HEK293 (cell line): ENCODE measurements around the gene TMEM212.

Source experiments
- CTCF ChIA-PET: fragments of 350-600 bp; formaldehyde crosslinking; extraction: SDS; loops from one replicate; lab custom pipeline; 2021; ENCODE audit warnings: antibody characterized with exemption; lab: Yijun Ruan, JAX
- POLR2A ChIA-PET: fragments of 300-600 bp; formaldehyde crosslinking; extraction: SDS; loops from one replicate; lab custom pipeline; 2020; ENCODE audit warnings: antibody characterized with exemption, inconsistent platforms; lab: Yijun Ruan, JAX
- H3K27ac ChIP-seq: fragments of 200-500 bp; sonication (Bioruptor generic); 2 replicates; pipeline ENCODE4 v1.5.1; 2014; ENCODE audit warnings: low read depth, low read length, control low read depth, inconsistent platforms; ENCODE audit errors: extremely low read depth
- H3K36me3 ChIP-seq, 2 experiments: fragments of 200-500 bp in 1 of 2; sonication (Bioruptor generic) in 1 of 2; 1 replicate in 1 of 2; 2 replicates in 1 of 2; pipeline ENCODE4 v1.5.1; 2014 to 2017; ENCODE audit warnings: inconsistent platforms in 2 of 2, low read length in 2 of 2; ENCODE audit not compliant: control insufficient read depth in 2 of 2, insufficient read depth in 1 of 2
- H3K4me1 ChIP-seq: fragments of 200-500 bp; sonication (Bioruptor generic); 2 replicates; pipeline ENCODE4 v1.5.1; 2014; ENCODE audit warnings: mild to moderate bottlenecking, low read length, inconsistent platforms; ENCODE audit not compliant: control insufficient read depth, insufficient read depth
- H3K4me3 ChIP-seq: 2 replicates; pipeline ENCODE4 v1.5.1; 2011; ENCODE audit warnings: low read depth, mild to moderate bottlenecking, control low read depth, low read length, moderate library complexity
- H3K9me3 ChIP-seq: fragments of 200-500 bp; sonication (Bioruptor generic); 2 replicates; pipeline ENCODE4 v1.5.1; 2014; ENCODE audit warnings: low read depth, low read length, inconsistent platforms; ENCODE audit not compliant: control insufficient read depth, insufficient read depth
- AEBP2 ChIP-seq: fragments of 450-650 bp; formaldehyde crosslinking; IDR thresholded peaks from 2 replicates; pipeline ENCODE4 v1.5.1; 2016; ENCODE audit warnings: missing biosample characterization, missing genetic modification characterization, borderline replicate concordance
- BCL11B ChIP-seq: fragments of 450-650 bp; formaldehyde crosslinking; IDR thresholded peaks from 2 replicates; pipeline ENCODE4 v1.5.1; 2016; ENCODE audit warnings: low read depth, missing biosample characterization, missing genetic modification characterization
- ELK4 ChIP-seq: IDR thresholded peaks from 2 replicates; pipeline ENCODE4 v1.6.1; 2011; ENCODE audit warnings: mild to moderate bottlenecking, low read depth, low read length, borderline replicate concordance
- GFI1B ChIP-seq: fragments of 450-650 bp; formaldehyde crosslinking; IDR thresholded peaks from 2 replicates; pipeline ENCODE4 v1.5.1; 2016; ENCODE audit warnings: missing biosample characterization, missing genetic modification characterization
- GLI4 ChIP-seq: fragments of 450-650 bp; formaldehyde crosslinking; IDR thresholded peaks from 2 replicates; pipeline ENCODE4 v1.5.1; 2016; ENCODE audit warnings: missing biosample characterization, missing genetic modification characterization
- HIC1 ChIP-seq: fragments of 450-650 bp; formaldehyde crosslinking; IDR thresholded peaks from 2 replicates; pipeline ENCODE4 v1.5.1; 2016; ENCODE audit warnings: missing biosample characterization, missing genetic modification characterization
- HOXD13 ChIP-seq: sonication (generic); formaldehyde crosslinking; IDR thresholded peaks from 2 replicates; pipeline ENCODE4 v1.8.0; 2022; ENCODE audit warnings: missing genetic modification reagents, borderline replicate concordance
- MEIS1 ChIP-seq: sonication (generic); formaldehyde crosslinking; IDR thresholded peaks from 2 replicates; pipeline ENCODE4 v1.8.1; 2022; ENCODE audit warnings: missing genetic modification reagents, mild to moderate bottlenecking, borderline replicate concordance
- ZBTB44 ChIP-seq: fragments of 450-650 bp; IDR thresholded peaks from 2 replicates; pipeline ENCODE4 v1.5.1; 2018; ENCODE audit warnings: missing biosample characterization, mild to moderate bottlenecking, missing genetic modification characterization
- ZNF112 ChIP-seq: fragments of 450-650 bp; formaldehyde crosslinking; IDR thresholded peaks from 2 replicates; pipeline ENCODE4 v1.5.0; 2017; ENCODE audit warnings: missing biosample characterization, missing genetic modification characterization
- ZNF133 ChIP-seq: fragments of 450-650 bp; formaldehyde crosslinking; IDR thresholded peaks from 2 replicates; pipeline ENCODE4 v1.5.1; 2016; ENCODE audit warnings: missing biosample characterization, missing genetic modification characterization
- ZNF335 ChIP-seq: fragments of 450-650 bp; formaldehyde crosslinking; conservative IDR thresholded peaks from 2 replicates; pipeline ENCODE4 v1.5.1; 2016; ENCODE audit warnings: missing biosample characterization, missing genetic modification characterization
- ZNF404 ChIP-seq: fragments of 450-650 bp; formaldehyde crosslinking; IDR thresholded peaks from 2 replicates; pipeline ENCODE4 v1.5.1; 2017; ENCODE audit warnings: missing biosample characterization, missing genetic modification characterization
- ZNF544 ChIP-seq: fragments of 450-650 bp; formaldehyde crosslinking; IDR thresholded peaks from 2 replicates; pipeline ENCODE4 v1.5.0; 2017; ENCODE audit warnings: missing biosample characterization, missing genetic modification characterization
- ZNF585B ChIP-seq: fragments of 450-650 bp; formaldehyde crosslinking; IDR thresholded peaks from 2 replicates; pipeline ENCODE4 v1.5.1; 2016; ENCODE audit warnings: missing biosample characterization, missing genetic modification characterization
- ZNF664 ChIP-seq: fragments of 450-650 bp; formaldehyde crosslinking; IDR thresholded peaks from 2 replicates; pipeline ENCODE4 v1.5.1; 2016; ENCODE audit warnings: missing biosample characterization, missing genetic modification characterization
- ZNF76 ChIP-seq: fragments of 450-650 bp; formaldehyde crosslinking; IDR thresholded peaks from 2 replicates; pipeline ENCODE4; 2016; ENCODE audit warnings: low read depth, missing biosample characterization, missing genetic modification characterization, borderline replicate concordance
- ZNF791 ChIP-seq: fragments of 450-650 bp; formaldehyde crosslinking; IDR thresholded peaks from 2 replicates; pipeline ENCODE4 v1.5.1; 2016; ENCODE audit warnings: missing biosample characterization, missing genetic modification characterization
- ZSCAN23 ChIP-seq: fragments of 450-650 bp; formaldehyde crosslinking; IDR thresholded peaks from 2 replicates; pipeline ENCODE4 v1.5.1; 2016; ENCODE audit warnings: missing biosample characterization, missing genetic modification characterization

The TMEM212 gene

GRCh38 chr3:171828902-171829770 lies 14.0 kb upstream of the TMEM212 start:
- Histone ChIP-seq H3K9me3 (no peaks in the 10 kb centered on the region), H3K27ac (no peak overlapping the region), H3K36me3 (no peaks in the 10 kb centered on the region), H3K4me1 (peaks cover 6% of the 10 kb centered on the region), H3K4me3 (no peak overlapping the region)
- POLR2A ChIA-PET, result interaction anchor here (0.7 kb wide), 1 partner anchor 794 kb away, joined by 3 read pairs; no protein-coding TSS in a partner anchor
- CTCF ChIA-PET, result interaction anchor here (0.5 to 3.7 kb wide), 22 partner anchors 7 to 867 kb away, joined by 3 to 22 read pairs (median 4); partner anchors contain the start of gene PLD1
- TF ChIP-seq ZNF112 (tag by site-specific recombination) (no peak), ZBTB44 (tag by site-specific recombination) (no peak), ZNF664 (tag by site-specific recombination) (no peak), ZNF544 (tag by site-specific recombination) (no peak), GFI1B (no peak), ZNF585B (tag by site-specific recombination) (no peak), ZNF133 (tag by site-specific recombination) (no peak), ZNF791 (no peak), MEIS1 (CRISPR knock-in tag) (no peak), GLI4 (tag by site-specific recombination) (no peak), AEBP2 (no peak), HOXD13 (CRISPR knock-in tag) (no peak), ZNF404 (tag by site-specific recombination) (no peak), ZNF335 (no peak), BCL11B (no peak), ZNF76 (tag by site-specific recombination) (no peak), ELK4 (no peak), HIC1 (tag by site-specific recombination) (no peak), ZSCAN23 (no peak)
